Measurements from ENCODE around the gene SPO11. TPM values are rescaled to one million over a fixed set of nuclear protein-coding genes. Genes with fewer than 3 reads are reported as not detected.

The SPO11 gene
- polyA plus RNA-seq, 2 of the 4 experiments (the other 2 are of a cell fraction): not detected

DNA sequence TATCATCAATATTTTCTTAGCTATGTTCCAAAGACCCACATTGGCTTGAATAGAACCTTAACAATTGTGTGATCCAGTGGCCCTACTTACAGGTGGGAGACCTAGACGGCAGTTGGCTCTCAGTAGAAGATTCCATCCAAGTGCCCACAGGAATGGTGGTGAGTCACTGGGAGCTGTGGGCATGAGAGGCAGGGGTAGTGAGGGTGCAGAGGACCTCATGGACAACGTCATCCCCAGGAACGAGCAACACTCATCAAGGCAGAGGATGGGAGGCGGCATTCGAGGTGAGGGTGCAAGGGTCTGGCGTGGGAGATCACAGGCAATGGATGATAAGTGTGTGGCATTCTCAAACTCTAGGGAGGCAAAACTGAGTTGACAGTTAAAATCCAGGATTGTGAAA lies 17.5 kb upstream of the SPO11 start:
- FAIRE-seq (no peak), ATAC-seq (no peak), DNase-seq (ENCODE audit: low read depth in 1 of 2, low spot score in 1 of 2) (no peak)
- ChIA-PET CTCF (no interaction called here), POLR2A (no interaction called here)
- WGBS (ENCODE audit: missing lambda C conversion rate): 8% methylated on average over 6 of the region's 6 CpGs
- H3K4me2 ChIP-seq: no peak overlapping the region
- no peak overlapping the region for H3K4me3 ChIP-seq
- TF ChIP-seq TFCP2L1 (CRISPR knock-in tag; IDR thresholded peaks at IDR 0.05): no peak
- no peak for TF ChIP-seq POLR2A (IDR thresholded peaks at IDR 0.05; ENCODE audit: low read length)
- no peak for TF ChIP-seq CBX2 (IDR thresholded peaks at IDR 0.05; ENCODE audit: borderline replicate concordance, low read depth)
- TF ChIP-seq TP53 (CRISPR knock-in tag; IDR thresholded peaks at IDR 0.05): no peak
- TF ChIP-seq CTCF (IDR thresholded peaks at IDR 0.05): no peak
- TF ChIP-seq JUNB (IDR thresholded peaks at IDR 0.05): no peak
- TF ChIP-seq PHF8 (IDR thresholded peaks at IDR 0.05; ENCODE audit: borderline replicate concordance, low read depth): no peak
- TF ChIP-seq, protein P1, sequence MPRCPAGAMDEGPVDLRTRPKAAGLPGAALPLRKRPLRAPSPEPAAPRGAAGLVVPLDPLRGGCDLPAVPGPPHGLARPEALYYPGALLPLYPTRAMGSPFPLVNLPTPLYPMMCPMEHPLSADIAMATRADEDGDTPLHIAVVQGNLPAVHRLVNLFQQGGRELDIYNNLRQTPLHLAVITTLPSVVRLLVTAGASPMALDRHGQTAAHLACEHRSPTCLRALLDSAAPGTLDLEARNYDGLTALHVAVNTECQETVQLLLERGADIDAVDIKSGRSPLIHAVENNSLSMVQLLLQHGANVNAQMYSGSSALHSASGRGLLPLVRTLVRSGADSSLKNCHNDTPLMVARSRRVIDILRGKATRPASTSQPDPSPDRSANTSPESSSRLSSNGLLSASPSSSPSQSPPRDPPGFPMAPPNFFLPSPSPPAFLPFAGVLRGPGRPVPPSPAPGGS (IDR thresholded peaks at IDR 0.05): no peak
- no peak for TF ChIP-seq SREBF2 (IDR thresholded peaks at IDR 0.05)
- TF ChIP-seq RFX5 (IDR thresholded peaks at IDR 0.05): no peak
- TF ChIP-seq ZNF302 (CRISPR knock-in tag; IDR thresholded peaks at IDR 0.05): no peak
- TF ChIP-seq CBX8 (IDR thresholded peaks at IDR 0.05): no peak
- no peak for TF ChIP-seq RNF2 (IDR thresholded peaks at IDR 0.05; ENCODE audit: borderline replicate concordance, low read depth)
- TF ChIP-seq E2F6 (IDR thresholded peaks at IDR 0.05; ENCODE audit: borderline replicate concordance, low read depth): no peak
- no peak for TF ChIP-seq EHMT2 (IDR thresholded peaks at IDR 0.05; ENCODE audit: low read depth)
- no peak for TF ChIP-seq POLR2AphosphoS2 (conservative IDR thresholded peaks at IDR 0.05; ENCODE audit: low read length)
- no peak for TF ChIP-seq FOSB (CRISPR knock-in tag; IDR thresholded peaks at IDR 0.05)
- no peaks in the 10 kb centered on the region for H3K9me3 ChIP-seq
- no peak overlapping the region for H3K27ac ChIP-seq
- no peaks in the 10 kb centered on the region for H3K4me1 ChIP-seq

DNA sequence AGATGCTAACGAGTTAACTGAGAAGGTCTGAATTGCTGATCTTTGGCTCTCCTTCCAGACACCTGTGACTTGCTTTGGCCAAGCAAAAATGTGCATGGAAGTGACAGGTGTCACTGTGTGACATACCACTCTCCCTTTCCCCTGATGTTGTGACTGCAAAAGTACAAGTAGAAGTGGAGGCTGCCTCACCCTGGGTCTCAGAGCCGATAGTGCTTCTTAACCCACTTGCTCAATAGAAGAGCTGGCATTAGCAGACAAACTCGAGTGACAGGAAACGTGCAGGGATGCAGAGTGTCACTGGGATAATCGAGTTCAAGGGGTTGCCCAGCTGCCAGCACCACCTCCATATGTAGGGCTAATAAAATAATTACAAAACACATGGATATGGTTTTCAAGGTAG lies 16.4 kb upstream of the SPO11 start:
- POLR2A ChIA-PET: no interaction called here
- CTCF ChIA-PET: interaction anchor here (0.6 to 1.2 kb wide), 3 partner anchors 27 to 265 kb away, joined by 3 to 4 read pairs (median 3); no protein-coding TSS in a partner anchor
- FAIRE-seq: no peak

More for the DNA sequence above, 16.4 kb upstream of the SPO11 start:
- H3K4me3 ChIP-seq: no peak overlapping the region
- DNase-seq (ENCODE audit: low read depth in 1 of 2, low spot score in 1 of 2) (no peak), ATAC-seq (no peak)
- WGBS (ENCODE audit: missing lambda C conversion rate): 2% methylated on average over 5 of the region's 5 CpGs
- H3K4me1 ChIP-seq: no peaks in the 10 kb centered on the region
- no peak overlapping the region for H3K4me2 ChIP-seq
- H3K27ac ChIP-seq: no peak overlapping the region
- no peaks in the 10 kb centered on the region for H3K9me3 ChIP-seq
- TF ChIP-seq POLR2A (IDR thresholded peaks at IDR 0.05; ENCODE audit: low read length) (no peak), HOXB5 (CRISPR knock-in tag; IDR thresholded peaks at IDR 0.05) (no peak), MAX (IDR thresholded peaks at IDR 0.05) (no peak), HOXA7 (CRISPR knock-in tag; IDR thresholded peaks at IDR 0.05) (no peak), CBX2 (IDR thresholded peaks at IDR 0.05; ENCODE audit: borderline replicate concordance, low read depth) (no peak), NFE2L2 (conservative IDR thresholded peaks at IDR 0.05; ENCODE audit: low read length) (no peak), ELK1 (IDR thresholded peaks at IDR 0.05; ENCODE audit: low read depth, low read length) (no peak), FOSB (CRISPR knock-in tag; IDR thresholded peaks at IDR 0.05) (no peak), JUN (IDR thresholded peaks at IDR 0.05) (no peak), HOXB13 (CRISPR knock-in tag; IDR thresholded peaks at IDR 0.05; ENCODE audit: low read depth) (no peak), PHF8 (IDR thresholded peaks at IDR 0.05; ENCODE audit: borderline replicate concordance, low read depth) (no peak), ESRRA (IDR thresholded peaks at IDR 0.05; ENCODE audit: borderline replicate concordance, low read length) (no peak), KDM1A (IDR thresholded peaks at IDR 0.05; ENCODE audit: low read depth) (no peak), HES2 (IDR thresholded peaks at IDR 0.05) (no peak), MAFK (IDR thresholded peaks at IDR 0.05; ENCODE audit: partially characterized antibody) (no peak), ZFP36 (IDR thresholded peaks at IDR 0.05; ENCODE audit: borderline replicate concordance, partially characterized antibody) (no peak), E2F6 (IDR thresholded peaks at IDR 0.05; ENCODE audit: borderline replicate concordance, low read depth) (no peak), JUNB (IDR thresholded peaks at IDR 0.05) (no peak), EHF (CRISPR knock-in tag; IDR thresholded peaks at IDR 0.05) (no peak)
- TF ChIP-seq, protein P1 (IDR thresholded peaks at IDR 0.05): no peak
